SK-N-SH (cell line): ENCODE data around the gene NAALADL2. TPM values are rescaled to one million over a fixed set of nuclear protein-coding genes. Genes with fewer than 3 reads are reported as not detected.

ENCODE experiments used
- CTCF ChIA-PET: fragments of 300-600, 350-600 bp; formaldehyde crosslinking; extraction: SDS; loops from one replicate; lab custom pipeline; 2021; lab: Yijun Ruan, JAX
- POLR2A ChIA-PET: fragments of 350-600 bp; sonication (Branson Sonifier 250); formaldehyde crosslinking; extraction: SDS; loops from one replicate; lab custom pipeline; 2020; ENCODE audit warnings: antibody characterized with exemption, inconsistent platforms; lab: Yijun Ruan, JAX
- DNase-seq: peaks from one replicate; pipeline ENCODE4 v3.0.0; 2012
- H2AFZ ChIP-seq: fragments of 200-600 bp; sonication (generic); 2 replicates; pipeline ENCODE4 v1.8.1; 2016; ENCODE audit warnings: antibody characterized with exemption, mild to moderate bottlenecking, low read depth
- H3F3A ChIP-seq: fragments of 200-600 bp; sonication (generic); replicated peaks from 2 replicates; pipeline ENCODE3; 2016; ENCODE audit warnings: antibody characterized with exemption, mild to moderate bottlenecking; ENCODE audit not compliant: insufficient read depth
- H3K27ac ChIP-seq, 2 experiments: fragments of 200-500 bp in 1 of 2; fragments of 200-600 bp in 1 of 2; sonication (Bioruptor generic) in 1 of 2; sonication (generic), shearing (Covaris generic) in 1 of 2; 2 replicates each; pipeline versions ENCODE4 v1.5.1 to v1.6.1; 2014 to 2016; ENCODE audit warnings: low read depth in 2 of 2, inconsistent platforms in 1 of 2, low read length in 1 of 2, mild to moderate bottlenecking in 1 of 2, mixed read lengths in 1 of 2
- H3K27me3 ChIP-seq: fragments of 200-600 bp; sonication (generic), shearing (Covaris generic); 2 replicates; pipeline ENCODE4 v1.6.1; 2016; ENCODE audit warnings: mixed run types; ENCODE audit not compliant: insufficient read depth
- H3K36me3 ChIP-seq, 2 experiments: fragments of 200-500 bp in 1 of 2; fragments of 200-600 bp in 1 of 2; sonication (Bioruptor generic) in 1 of 2; sonication (generic) in 1 of 2; replicated peaks in 1 of 2; 2 replicates each; pipeline versions ENCODE3 to v1.5.1; 2014 to 2016; ENCODE audit warnings: low read length in 1 of 2, mild to moderate bottlenecking in 1 of 2; ENCODE audit not compliant: insufficient read depth in 2 of 2, control insufficient read depth in 1 of 2
- H3K4me1 ChIP-seq, 2 experiments: fragments of 200-500 bp in 1 of 2; fragments of 200-600 bp in 1 of 2; sonication (Bioruptor generic) in 1 of 2; sonication (generic), shearing (Covaris generic) in 1 of 2; 2 replicates each; pipeline versions ENCODE4 v1.5.1 to v1.6.1; 2014 to 2016; ENCODE audit warnings: low read depth in 1 of 2, low read length in 1 of 2, mixed run types in 1 of 2; ENCODE audit not compliant: insufficient read depth in 2 of 2, control insufficient read depth in 1 of 2
- H3K4me2 ChIP-seq: fragments of 200-600 bp; sonication (generic), shearing (Covaris generic); 2 replicates; pipeline ENCODE4 v1.6.1; 2017; ENCODE audit warnings: mixed run types
- H3K4me3 ChIP-seq, 2 experiments: fragments of 200-500 bp in 1 of 2; fragments of 200-600 bp in 1 of 2; sonication (Bioruptor generic) in 1 of 2; sonication (generic), shearing (Covaris generic) in 1 of 2; 2 replicates each; pipeline versions ENCODE4 v1.5.1 to v1.8.1; 2014 to 2016; ENCODE audit warnings: low read depth in 2 of 2, inconsistent platforms in 1 of 2, low read length in 1 of 2, mild to moderate bottlenecking in 1 of 2, mixed read lengths in 1 of 2, moderate library complexity in 1 of 2
- H3K79me2 ChIP-seq: fragments of 200-600 bp; sonication (generic); 2 replicates; pipeline ENCODE4 v1.8.1; 2017; ENCODE audit warnings: mild to moderate bottlenecking; ENCODE audit not compliant: insufficient read depth
- H3K9ac ChIP-seq: fragments of 200-600 bp; sonication (generic); 2 replicates; pipeline ENCODE4 v1.6.1; 2017; ENCODE audit warnings: mixed run types
- H3K9me2 ChIP-seq: fragments of 200-600 bp; sonication (generic); 2 replicates; pipeline ENCODE4 v1.6.1; 2017; ENCODE audit warnings: mixed run types
- H3K9me3 ChIP-seq: fragments of 200-600 bp; sonication (generic); 2 replicates; pipeline ENCODE4 v1.6.1; 2017; ENCODE audit warnings: mixed run types, mild to moderate bottlenecking, moderate library complexity
- H4K20me1 ChIP-seq: fragments of 200-600 bp; sonication (generic); 2 replicates; pipeline ENCODE4 v1.6.1; 2017; ENCODE audit warnings: mild to moderate bottlenecking, mixed run types; ENCODE audit not compliant: insufficient read depth
- CHD2 ChIP-seq: fragments of 150-350 bp; IDR thresholded peaks from 2 replicates; pipeline ENCODE4 v1.6.1; 2018; ENCODE audit warnings: low read length; ENCODE audit not compliant: partially characterized antibody
- ELF1 ChIP-seq: IDR thresholded peaks from 2 replicates; pipeline ENCODE4 v1.4.0; 2012
- EZH2phosphoT487 ChIP-seq: fragments of 200-600 bp; sonication (generic); IDR thresholded peaks from 2 replicates; pipeline ENCODE4 v1.6.1; 2017; ENCODE audit warnings: low read depth, mixed run types, mild to moderate bottlenecking, antibody characterized with exemption, moderate library complexity, borderline replicate concordance
- FOSL2 ChIP-seq: IDR thresholded peaks from 2 replicates; pipeline ENCODE4 v1.4.0; 2012; ENCODE audit warnings: low read depth, mild to moderate bottlenecking, moderate library complexity, borderline replicate concordance
- GABPA ChIP-seq: IDR thresholded peaks from 2 replicates; pipeline ENCODE4 v1.4.0; 2012; ENCODE audit warnings: low read depth, mild to moderate bottlenecking
- GATA2 ChIP-seq: sonication (generic); formaldehyde crosslinking; IDR thresholded peaks from 2 replicates; pipeline ENCODE4 v1.5.0; 2020; ENCODE audit warnings: mild to moderate bottlenecking, missing genetic modification reagents
- MAX ChIP-seq: IDR thresholded peaks from 2 replicates; pipeline ENCODE4 v1.4.0; 2012; ENCODE audit warnings: low read depth
- NFIC ChIP-seq: IDR thresholded peaks from 2 replicates; pipeline ENCODE4 v1.4.0; 2012; ENCODE audit warnings: borderline replicate concordance
- NRF1 ChIP-seq: IDR thresholded peaks from 2 replicates; pipeline ENCODE4 v1.6.1; 2012; ENCODE audit warnings: low read depth, mild to moderate bottlenecking, low read length
- POLR2AphosphoS5 ChIP-seq: IDR thresholded peaks from 2 replicates; pipeline ENCODE4 v1.6.1; 2012; ENCODE audit warnings: low read depth, low read length
- RAD21 ChIP-seq: IDR thresholded peaks from 2 replicates; pipeline ENCODE4 v1.6.1; 2012; ENCODE audit warnings: mild to moderate bottlenecking, low read length
- SIN3A ChIP-seq: IDR thresholded peaks from 2 replicates; pipeline ENCODE4 v1.6.1; 2012; ENCODE audit warnings: low read depth, mild to moderate bottlenecking, low read length, moderate library complexity, borderline replicate concordance
- SMC3 ChIP-seq: IDR thresholded peaks from 2 replicates; pipeline ENCODE4 v1.6.1; 2012; ENCODE audit warnings: low read depth, low read length, improper control_type of control experiment
- TAF1 ChIP-seq: IDR thresholded peaks from 2 replicates; pipeline ENCODE4 v1.6.1; 2012; ENCODE audit warnings: low read depth, mild to moderate bottlenecking, low read length, moderate library complexity, borderline replicate concordance
- TCF12 ChIP-seq: IDR thresholded peaks from 2 replicates; pipeline ENCODE4 v1.4.0; 2012
- TEAD4 ChIP-seq: IDR thresholded peaks from 2 replicates; pipeline ENCODE4 v1.4.0; 2012; ENCODE audit warnings: mild to moderate bottlenecking, borderline replicate concordance; ENCODE audit not compliant: insufficient read depth
- YY1 ChIP-seq: IDR thresholded peaks from 2 replicates; pipeline ENCODE4 v1.4.0; 2012; ENCODE audit warnings: low read depth, mild to moderate bottlenecking
- WGBS: methylation state at CpG from one replicate; pipeline ENCODE4 v1.1.6; 2017; ENCODE audit warnings: low lambda C conversion rate; 5-methylcytosine and 5-hydroxymethylcytosine counted together
- polyA plus RNA-seq, 3 experiments: library from polyadenylated mRNA; depleted of rRNA; stranded (reverse); fragments of >200 nt; gene quantifications; 2 replicates each; pipeline ENCODE4 v1.2.3, GENCODE V29; 2012
- TF ChIP-seq, protein P1 (sequence below): IDR thresholded peaks from 2 replicates; pipeline ENCODE4 v1.4.0; 2012; ENCODE audit warnings: low read depth, borderline replicate concordance
- TF ChIP-seq, protein P2 (sequence below): IDR thresholded peaks from 2 replicates; pipeline ENCODE4 v1.6.1; 2012; ENCODE audit warnings: mild to moderate bottlenecking, low read depth, low read length, moderate library complexity
- TF ChIP-seq, protein P3 (sequence below): fragments of 200-600 bp; sonication (generic); IDR thresholded peaks from 2 replicates; pipeline ENCODE4 v1.6.1; 2017; ENCODE audit warnings: antibody characterized with exemption, mild to moderate bottlenecking, moderate library complexity

NAALADL2 gene
- polyA plus RNA-seq, 1 of the 3 experiments (the other 2 are of a cell fraction): 1.2 TPM

DNA sequence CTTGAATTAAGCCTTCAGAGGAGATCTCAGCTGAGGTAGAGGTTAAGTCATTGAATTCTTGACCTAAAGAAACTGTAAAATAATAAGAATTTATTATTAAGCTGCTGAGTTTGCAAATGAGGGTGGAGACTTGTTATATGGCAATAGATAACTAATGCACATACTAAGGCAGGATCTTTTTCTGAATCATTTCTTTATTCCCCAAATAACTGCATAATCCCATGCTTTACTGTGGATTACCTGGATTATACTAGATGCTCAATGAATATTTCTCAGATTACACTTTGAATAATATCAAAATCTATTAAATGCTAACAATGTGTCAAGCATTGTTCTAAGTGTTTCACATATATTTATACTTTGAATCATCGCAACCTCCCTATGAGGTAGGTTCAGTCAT lies 532.5 kb downstream of the NAALADL2 start:
- H3K27ac ChIP-seq: no peak overlapping the region
- 93% methylated on average over 1 of the region's 1 CpG for WGBS
- H3K36me3 ChIP-seq: no peaks in the 10 kb centered on the region
- no peak for DNase-seq
- no peaks in the 10 kb centered on the region for H3K9me3 ChIP-seq
- no peaks in the 10 kb centered on the region for H3F3A ChIP-seq
- no peak overlapping the region for H3K4me3 ChIP-seq
- no peaks in the 10 kb centered on the region for H4K20me1 ChIP-seq
- H3K9ac ChIP-seq: no peak overlapping the region
- H3K4me2 ChIP-seq: no peak overlapping the region
- H2AFZ ChIP-seq: no peak overlapping the region
- no peaks in the 10 kb centered on the region for H3K27me3 ChIP-seq
- H3K79me2 ChIP-seq: no peaks in the 10 kb centered on the region
- TF ChIP-seq TCF12 (no peak), NRF1 (no peak), FOSL2 (no peak), NFIC (no peak), SMC3 (no peak), TEAD4 (no peak), MAX (no peak), GABPA (no peak), CHD2 (no peak), TAF1 (no peak), SIN3A (no peak), RAD21 (no peak), EZH2phosphoT487 (no peak), POLR2AphosphoS5 (no peak), ELF1 (no peak), GATA2 (CRISPR knock-in tag) (no peak), YY1 (no peak)
- TF ChIP-seq, protein P1, sequence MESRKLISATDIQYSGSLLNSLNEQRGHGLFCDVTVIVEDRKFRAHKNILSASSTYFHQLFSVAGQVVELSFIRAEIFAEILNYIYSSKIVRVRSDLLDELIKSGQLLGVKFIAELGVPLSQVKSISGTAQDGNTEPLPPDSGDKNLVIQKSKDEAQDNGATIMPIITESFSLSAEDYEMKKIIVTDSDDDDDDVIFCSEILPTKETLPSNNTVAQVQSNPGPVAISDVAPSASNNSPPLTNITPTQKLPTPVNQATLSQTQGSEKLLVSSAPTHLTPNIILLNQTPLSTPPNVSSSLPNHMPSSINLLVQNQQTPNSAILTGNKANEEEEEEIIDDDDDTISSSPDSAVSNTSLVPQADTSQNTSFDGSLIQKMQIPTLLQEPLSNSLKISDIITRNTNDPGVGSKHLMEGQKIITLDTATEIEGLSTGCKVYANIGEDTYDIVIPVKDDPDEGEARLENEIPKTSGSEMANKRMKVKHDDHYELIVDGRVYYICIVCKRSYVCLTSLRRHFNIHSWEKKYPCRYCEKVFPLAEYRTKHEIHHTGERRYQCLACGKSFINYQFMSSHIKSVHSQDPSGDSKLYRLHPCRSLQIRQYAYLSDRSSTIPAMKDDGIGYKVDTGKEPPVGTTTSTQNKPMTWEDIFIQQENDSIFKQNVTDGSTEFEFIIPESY: no peak
- TF ChIP-seq, protein P2, sequence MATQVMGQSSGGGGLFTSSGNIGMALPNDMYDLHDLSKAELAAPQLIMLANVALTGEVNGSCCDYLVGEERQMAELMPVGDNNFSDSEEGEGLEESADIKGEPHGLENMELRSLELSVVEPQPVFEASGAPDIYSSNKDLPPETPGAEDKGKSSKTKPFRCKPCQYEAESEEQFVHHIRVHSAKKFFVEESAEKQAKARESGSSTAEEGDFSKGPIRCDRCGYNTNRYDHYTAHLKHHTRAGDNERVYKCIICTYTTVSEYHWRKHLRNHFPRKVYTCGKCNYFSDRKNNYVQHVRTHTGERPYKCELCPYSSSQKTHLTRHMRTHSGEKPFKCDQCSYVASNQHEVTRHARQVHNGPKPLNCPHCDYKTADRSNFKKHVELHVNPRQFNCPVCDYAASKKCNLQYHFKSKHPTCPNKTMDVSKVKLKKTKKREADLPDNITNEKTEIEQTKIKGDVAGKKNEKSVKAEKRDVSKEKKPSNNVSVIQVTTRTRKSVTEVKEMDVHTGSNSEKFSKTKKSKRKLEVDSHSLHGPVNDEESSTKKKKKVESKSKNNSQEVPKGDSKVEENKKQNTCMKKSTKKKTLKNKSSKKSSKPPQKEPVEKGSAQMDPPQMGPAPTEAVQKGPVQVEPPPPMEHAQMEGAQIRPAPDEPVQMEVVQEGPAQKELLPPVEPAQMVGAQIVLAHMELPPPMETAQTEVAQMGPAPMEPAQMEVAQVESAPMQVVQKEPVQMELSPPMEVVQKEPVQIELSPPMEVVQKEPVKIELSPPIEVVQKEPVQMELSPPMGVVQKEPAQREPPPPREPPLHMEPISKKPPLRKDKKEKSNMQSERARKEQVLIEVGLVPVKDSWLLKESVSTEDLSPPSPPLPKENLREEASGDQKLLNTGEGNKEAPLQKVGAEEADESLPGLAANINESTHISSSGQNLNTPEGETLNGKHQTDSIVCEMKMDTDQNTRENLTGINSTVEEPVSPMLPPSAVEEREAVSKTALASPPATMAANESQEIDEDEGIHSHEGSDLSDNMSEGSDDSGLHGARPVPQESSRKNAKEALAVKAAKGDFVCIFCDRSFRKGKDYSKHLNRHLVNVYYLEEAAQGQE: no peak
- TF ChIP-seq, protein P3, sequence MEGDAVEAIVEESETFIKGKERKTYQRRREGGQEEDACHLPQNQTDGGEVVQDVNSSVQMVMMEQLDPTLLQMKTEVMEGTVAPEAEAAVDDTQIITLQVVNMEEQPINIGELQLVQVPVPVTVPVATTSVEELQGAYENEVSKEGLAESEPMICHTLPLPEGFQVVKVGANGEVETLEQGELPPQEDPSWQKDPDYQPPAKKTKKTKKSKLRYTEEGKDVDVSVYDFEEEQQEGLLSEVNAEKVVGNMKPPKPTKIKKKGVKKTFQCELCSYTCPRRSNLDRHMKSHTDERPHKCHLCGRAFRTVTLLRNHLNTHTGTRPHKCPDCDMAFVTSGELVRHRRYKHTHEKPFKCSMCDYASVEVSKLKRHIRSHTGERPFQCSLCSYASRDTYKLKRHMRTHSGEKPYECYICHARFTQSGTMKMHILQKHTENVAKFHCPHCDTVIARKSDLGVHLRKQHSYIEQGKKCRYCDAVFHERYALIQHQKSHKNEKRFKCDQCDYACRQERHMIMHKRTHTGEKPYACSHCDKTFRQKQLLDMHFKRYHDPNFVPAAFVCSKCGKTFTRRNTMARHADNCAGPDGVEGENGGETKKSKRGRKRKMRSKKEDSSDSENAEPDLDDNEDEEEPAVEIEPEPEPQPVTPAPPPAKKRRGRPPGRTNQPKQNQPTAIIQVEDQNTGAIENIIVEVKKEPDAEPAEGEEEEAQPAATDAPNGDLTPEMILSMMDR: no peak
- peaks cover 0 to 4% of the 10 kb centered on the region in 2 experiments; a peak in 1 of 4 replicates for H3K4me1 ChIP-seq
- ChIA-PET CTCF (no interaction called here), POLR2A (no interaction called here)
- H3K9me2 ChIP-seq: no peaks in the 10 kb centered on the region
